Measurements from ENCODE around the gene PES1.

DNA sequence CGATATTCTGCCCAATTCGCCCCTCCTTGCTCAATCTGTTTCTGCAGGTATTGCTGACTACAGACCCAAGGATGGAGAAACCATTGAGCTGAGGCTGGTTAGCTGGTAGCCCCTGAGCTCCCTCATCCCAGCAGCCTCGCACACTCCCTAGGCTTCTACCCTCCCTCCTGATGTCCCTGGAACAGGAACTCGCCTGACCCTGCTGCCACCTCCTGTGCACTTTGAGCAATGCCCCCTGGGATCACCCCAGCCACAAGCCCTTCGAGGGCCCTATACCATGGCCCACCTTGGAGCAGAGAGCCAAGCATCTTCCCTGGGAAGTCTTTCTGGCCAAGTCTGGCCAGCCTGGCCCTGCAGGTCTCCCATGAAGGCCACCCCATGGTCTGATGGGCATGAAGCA is 34.7 kb upstream of the PES1 start:
- TF ChIP-seq, protein P1, sequence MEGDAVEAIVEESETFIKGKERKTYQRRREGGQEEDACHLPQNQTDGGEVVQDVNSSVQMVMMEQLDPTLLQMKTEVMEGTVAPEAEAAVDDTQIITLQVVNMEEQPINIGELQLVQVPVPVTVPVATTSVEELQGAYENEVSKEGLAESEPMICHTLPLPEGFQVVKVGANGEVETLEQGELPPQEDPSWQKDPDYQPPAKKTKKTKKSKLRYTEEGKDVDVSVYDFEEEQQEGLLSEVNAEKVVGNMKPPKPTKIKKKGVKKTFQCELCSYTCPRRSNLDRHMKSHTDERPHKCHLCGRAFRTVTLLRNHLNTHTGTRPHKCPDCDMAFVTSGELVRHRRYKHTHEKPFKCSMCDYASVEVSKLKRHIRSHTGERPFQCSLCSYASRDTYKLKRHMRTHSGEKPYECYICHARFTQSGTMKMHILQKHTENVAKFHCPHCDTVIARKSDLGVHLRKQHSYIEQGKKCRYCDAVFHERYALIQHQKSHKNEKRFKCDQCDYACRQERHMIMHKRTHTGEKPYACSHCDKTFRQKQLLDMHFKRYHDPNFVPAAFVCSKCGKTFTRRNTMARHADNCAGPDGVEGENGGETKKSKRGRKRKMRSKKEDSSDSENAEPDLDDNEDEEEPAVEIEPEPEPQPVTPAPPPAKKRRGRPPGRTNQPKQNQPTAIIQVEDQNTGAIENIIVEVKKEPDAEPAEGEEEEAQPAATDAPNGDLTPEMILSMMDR (IDR thresholded peaks at IDR 0.05): no peak
- no peak for TF ChIP-seq POLR2AphosphoS5 (IDR thresholded peaks at IDR 0.05; ENCODE audit: low read depth, low read length)
- TF ChIP-seq, protein P2, sequence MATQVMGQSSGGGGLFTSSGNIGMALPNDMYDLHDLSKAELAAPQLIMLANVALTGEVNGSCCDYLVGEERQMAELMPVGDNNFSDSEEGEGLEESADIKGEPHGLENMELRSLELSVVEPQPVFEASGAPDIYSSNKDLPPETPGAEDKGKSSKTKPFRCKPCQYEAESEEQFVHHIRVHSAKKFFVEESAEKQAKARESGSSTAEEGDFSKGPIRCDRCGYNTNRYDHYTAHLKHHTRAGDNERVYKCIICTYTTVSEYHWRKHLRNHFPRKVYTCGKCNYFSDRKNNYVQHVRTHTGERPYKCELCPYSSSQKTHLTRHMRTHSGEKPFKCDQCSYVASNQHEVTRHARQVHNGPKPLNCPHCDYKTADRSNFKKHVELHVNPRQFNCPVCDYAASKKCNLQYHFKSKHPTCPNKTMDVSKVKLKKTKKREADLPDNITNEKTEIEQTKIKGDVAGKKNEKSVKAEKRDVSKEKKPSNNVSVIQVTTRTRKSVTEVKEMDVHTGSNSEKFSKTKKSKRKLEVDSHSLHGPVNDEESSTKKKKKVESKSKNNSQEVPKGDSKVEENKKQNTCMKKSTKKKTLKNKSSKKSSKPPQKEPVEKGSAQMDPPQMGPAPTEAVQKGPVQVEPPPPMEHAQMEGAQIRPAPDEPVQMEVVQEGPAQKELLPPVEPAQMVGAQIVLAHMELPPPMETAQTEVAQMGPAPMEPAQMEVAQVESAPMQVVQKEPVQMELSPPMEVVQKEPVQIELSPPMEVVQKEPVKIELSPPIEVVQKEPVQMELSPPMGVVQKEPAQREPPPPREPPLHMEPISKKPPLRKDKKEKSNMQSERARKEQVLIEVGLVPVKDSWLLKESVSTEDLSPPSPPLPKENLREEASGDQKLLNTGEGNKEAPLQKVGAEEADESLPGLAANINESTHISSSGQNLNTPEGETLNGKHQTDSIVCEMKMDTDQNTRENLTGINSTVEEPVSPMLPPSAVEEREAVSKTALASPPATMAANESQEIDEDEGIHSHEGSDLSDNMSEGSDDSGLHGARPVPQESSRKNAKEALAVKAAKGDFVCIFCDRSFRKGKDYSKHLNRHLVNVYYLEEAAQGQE (IDR thresholded peaks at IDR 0.05; ENCODE audit: insufficient read depth in 1 of 2, low read depth in 2 of 2, low read length in 1 of 2): no peak
